Mononuclear cell (primary cell): ENCODE data around the gene ZDHHC19. TPM values are rescaled to one million over a fixed set of nuclear protein-coding genes. Genes with fewer than 3 reads are reported as not detected.

Experiments
- H3K27me3 ChIP-seq: 2 replicates; pipeline ENCODE4 v1.6.0; 2011; ENCODE audit warnings: low read length, control low read depth; ENCODE audit not compliant: insufficient read depth
- H3K4me1 ChIP-seq: 2 replicates; pipeline ENCODE4 v1.5.1; 2011; ENCODE audit warnings: mild to moderate bottlenecking, low read length, control low read depth; ENCODE audit not compliant: insufficient read depth
- H3K4me3 ChIP-seq: 2 replicates; pipeline ENCODE4 v1.5.1; 2011; ENCODE audit warnings: mild to moderate bottlenecking, low read length, moderate library complexity
- H3K9me3 ChIP-seq: 2 replicates; pipeline ENCODE4 v1.5.1; 2011; ENCODE audit warnings: low read depth, mild to moderate bottlenecking, control low read depth, low read length
- total RNA-seq: library from RNA; depleted of rRNA; stranded (reverse); fragments of >200 nt; gene quantifications from one replicate; pipeline ENCODE4 v1.2.3, GENCODE V29; 2012

Gene ZDHHC19
- total RNA-seq, 1 donor: not detected

GRCh38 chr3:196163666-196164493 is 47.3 kb downstream of the ZDHHC19 start:
- Histone ChIP-seq H3K9me3 (no peaks in the 10 kb centered on the region), H3K4me3 (no peak overlapping the region), H3K4me1 (peaks cover 28% of the 10 kb centered on the region), H3K27me3 (no peaks in the 10 kb centered on the region)

- H3K4me3 ChIP-seq: no peak overlapping the region
- no peaks in the 10 kb centered on the region for H3K27me3 ChIP-seq
- peaks cover 28% of the 10 kb centered on the region for H3K4me1 ChIP-seq
- no peaks in the 10 kb centered on the region for H3K9me3 ChIP-seq
Observed at GRCh38 chr3:196163212-196163611, 48.0 kb downstream of the ZDHHC19 start.

- no peaks in the 10 kb centered on the region for H3K27me3 ChIP-seq
- no peak overlapping the region for H3K4me3 ChIP-seq
- no peaks in the 10 kb centered on the region for H3K9me3 ChIP-seq
- H3K4me1 ChIP-seq: peaks cover 28% of the 10 kb centered on the region
Observed at GRCh38 chr3:196162679-196163078, 48.5 kb downstream of the ZDHHC19 start.

GRCh38 chr3:196159952-196160804 is 51.0 kb downstream of the ZDHHC19 start:
- Histone ChIP-seq H3K4me1 (peaks cover 28% of the 10 kb centered on the region), H3K4me3 (no peak overlapping the region)

GRCh38 chr3:196159526-196159925 is 51.7 kb downstream of the ZDHHC19 start:
- no peak overlapping the region for H3K4me3 ChIP-seq
- no peaks in the 10 kb centered on the region for H3K9me3 ChIP-seq
- H3K27me3 ChIP-seq: no peaks in the 10 kb centered on the region
- H3K4me1 ChIP-seq: peaks cover 28% of the 10 kb centered on the region

More at GRCh38 chr3:196159952-196160804, 51.0 kb downstream of the ZDHHC19 start:
- Histone ChIP-seq H3K27me3 (no peaks in the 10 kb centered on the region), H3K9me3 (no peaks in the 10 kb centered on the region)

- H3K4me3 ChIP-seq: no peak overlapping the region
- H3K27me3 ChIP-seq: no peaks in the 10 kb centered on the region
- peaks cover 15% of the 10 kb centered on the region for H3K4me1 ChIP-seq
- no peaks in the 10 kb centered on the region for H3K9me3 ChIP-seq
Observed at GRCh38 chr3:196156160-196156559, 55.0 kb downstream of the ZDHHC19 start.

GRCh38 chr3:196150481-196150880 is 60.7 kb downstream of the ZDHHC19 start:
- Histone ChIP-seq H3K27me3 (no peaks in the 10 kb centered on the region), H3K4me1 (peaks cover 10% of the 10 kb centered on the region), H3K9me3 (no peaks in the 10 kb centered on the region), H3K4me3 (no peak overlapping the region)

- peaks cover 10% of the 10 kb centered on the region for H3K4me1 ChIP-seq
- no peaks in the 10 kb centered on the region for H3K9me3 ChIP-seq
- H3K27me3 ChIP-seq: no peaks in the 10 kb centered on the region
- no peak overlapping the region for H3K4me3 ChIP-seq
Observed at GRCh38 chr3:196149831-196150301, 61.3 kb downstream of the ZDHHC19 start.

GRCh38 chr3:196149375-196149774 is 61.8 kb downstream of the ZDHHC19 start:
- no peak overlapping the region for H3K4me3 ChIP-seq
- peaks cover 10% of the 10 kb centered on the region for H3K4me1 ChIP-seq
- H3K9me3 ChIP-seq: no peaks in the 10 kb centered on the region
- no peaks in the 10 kb centered on the region for H3K27me3 ChIP-seq

Other genes starting within 250 kb of the ZDHHC19 start
- 138 TPM for gene TFRC, start 129.3 kb downstream of the ZDHHC19 start, total RNA-seq
- 0.31 TPM for gene SLC51A, start 5.1 kb upstream of the ZDHHC19 start, total RNA-seq
- gene PCYT1A, start 76.3 kb upstream of the ZDHHC19 start, total RNA-seq: 73.5 TPM
- gene DYNLT2B, start 106.8 kb upstream of the ZDHHC19 start, total RNA-seq: 2.2 TPM
- gene TM4SF19, start 127.0 kb upstream of the ZDHHC19 start, total RNA-seq: 1.3 TPM
- 50.3 TPM for gene UBXN7, start 221.0 kb upstream of the ZDHHC19 start, total RNA-seq